Ishikawa (cell line): ENCODE measurements around the gene ASPG.

Experiments
- CEBPB ChIP-seq: IDR thresholded peaks from 2 replicates; pipeline ENCODE4 v1.6.1; 2012
- CREB1 ChIP-seq: IDR thresholded peaks from 2 replicates; pipeline ENCODE4 v1.6.1; 2012; ENCODE audit warnings: low read depth
- EGR1 ChIP-seq: IDR thresholded peaks from 2 replicates; pipeline ENCODE4 v1.6.1; 2012
- EP300 ChIP-seq: IDR thresholded peaks from 2 replicates; pipeline ENCODE4 v1.6.1; 2012; ENCODE audit warnings: borderline replicate concordance
- FOXM1 ChIP-seq: IDR thresholded peaks from 2 replicates; pipeline ENCODE4 v1.6.1; 2012; ENCODE audit warnings: low read depth, borderline replicate concordance
- MAX ChIP-seq: IDR thresholded peaks from 2 replicates; pipeline ENCODE4 v1.6.1; 2012
- NFIC ChIP-seq: IDR thresholded peaks from 2 replicates; pipeline ENCODE4 v1.6.1; 2012
- RAD21 ChIP-seq: IDR thresholded peaks from 2 replicates; pipeline ENCODE4 v1.6.1; 2012; ENCODE audit warnings: low read depth
- REST ChIP-seq: IDR thresholded peaks from 2 replicates; pipeline ENCODE4 v1.6.1; 2012; ENCODE audit warnings: low read depth, mild to moderate bottlenecking
- TAF1 ChIP-seq: IDR thresholded peaks from 2 replicates; pipeline ENCODE4 v1.6.1; 2012; ENCODE audit warnings: low read depth, mild to moderate bottlenecking
- TCF12 ChIP-seq: IDR thresholded peaks from 2 replicates; pipeline ENCODE4 v1.6.1; 2012; ENCODE audit warnings: low read depth
- TEAD4 ChIP-seq: IDR thresholded peaks from 2 replicates; pipeline ENCODE4 v1.6.1; 2012
- USF1 ChIP-seq: IDR thresholded peaks from 2 replicates; pipeline ENCODE4 v1.6.1; 2012
- YY1 ChIP-seq: IDR thresholded peaks from 2 replicates; pipeline ENCODE4 v1.6.1; 2012; ENCODE audit warnings: low read depth
- ZBTB7A ChIP-seq: IDR thresholded peaks from 2 replicates; pipeline ENCODE4 v1.6.1; 2012; ENCODE audit warnings: low read depth

The ASPG gene

GRCh38 chr14:104117341-104118005 lies 32.0 kb downstream of the ASPG start:
- TF ChIP-seq TEAD4 (no peak), CEBPB (no peak), RAD21 (no peak), CREB1 (no peak), REST (no peak), ZBTB7A (no peak), MAX (no peak), NFIC (no peak), EP300 (no peak), TCF12 (no peak), FOXM1 (no peak), USF1 (no peak), YY1 (no peak), TAF1 (no peak), EGR1 (no peak)

GRCh38 chr14:104118006-104118844 lies 32.7 kb downstream of the ASPG start:
- TF ChIP-seq CEBPB (no peak), CREB1 (no peak), YY1 (no peak), USF1 (no peak), RAD21 (no peak), EP300 (no peak), TCF12 (no peak), FOXM1 (no peak), NFIC (no peak), TAF1 (no peak), TEAD4 (no peak), MAX (no peak), ZBTB7A (no peak), EGR1 (no peak), REST (no peak)

- TF ChIP-seq EGR1 (no peak), YY1 (no peak), CEBPB (no peak), TAF1 (no peak), NFIC (no peak), CREB1 (no peak), ZBTB7A (no peak), TCF12 (no peak), REST (no peak), FOXM1 (no peak), EP300 (no peak), TEAD4 (no peak), RAD21 (no peak), USF1 (no peak), MAX (no peak)
Observed at GRCh38 chr14:104119119-104119487, 33.6 kb downstream of the ASPG start.
